Spleen (tissue), 11 donors: ENCODE measurements around the gene TPH1. TPM values are rescaled to one million over a fixed set of nuclear protein-coding genes. Genes with fewer than 3 reads are reported as not detected.

ENCODE experiments used
- DNase-seq: peaks from one replicate; pipeline ENCODE4 v3.0.0-alpha.2; 2020
- H3K27ac ChIP-seq, 8 donors: fragments of 200-600 bp; sonication (generic) in 7 of 8; 1 replicate in 4 of 8; 2 replicates in 4 of 8; pipeline versions ENCODE4 v1.5.0 to v1.8.0; 2016 to 2021; ENCODE audit warnings: inconsistent platforms in 4 of 8, mild to moderate bottlenecking in 4 of 8, moderate library complexity in 1 of 8
- H3K27me3 ChIP-seq, 7 donors: fragments of 200-600 bp; sonication (generic) in 6 of 7; replicated peaks in 1 of 7; 1 replicate in 4 of 7; 2 replicates in 3 of 7; pipeline versions ENCODE4 v1.5.0 to v1.8.0; 2016 to 2021; ENCODE audit warnings: inconsistent platforms in 3 of 7, mild to moderate bottlenecking in 1 of 7
- H3K36me3 ChIP-seq, 6 donors: fragments of 200-600 bp; sonication (generic) in 5 of 6; 1 replicate in 4 of 6; 2 replicates in 2 of 6; pipeline versions ENCODE4 v1.5.0 to v1.8.0; 2016 to 2021; ENCODE audit warnings: inconsistent platforms in 2 of 6
- H3K4me1 ChIP-seq, 6 donors: fragments of 200-600 bp; sonication (generic) in 5 of 6; 1 replicate in 3 of 6; 2 replicates in 3 of 6; pipeline versions ENCODE4 v1.5.0 to v1.8.0; 2016 to 2021; ENCODE audit warnings: inconsistent platforms in 3 of 6
- H3K4me3 ChIP-seq, 8 donors: fragments of 200-600 bp; sonication (generic) in 7 of 8; 1 replicate in 4 of 8; 2 replicates in 4 of 8; pipeline versions ENCODE4 v1.5.0 to v1.8.0; 2016 to 2021; ENCODE audit warnings: inconsistent platforms in 4 of 8, mild to moderate bottlenecking in 4 of 8, moderate library complexity in 2 of 8
- H3K9me3 ChIP-seq, 8 donors: fragments of 200-600 bp; sonication (generic) in 7 of 8; 1 replicate in 4 of 8; 2 replicates in 4 of 8; pipeline versions ENCODE4 v1.5.0 to v1.8.0; 2016 to 2021; ENCODE audit warnings: inconsistent platforms in 4 of 8
- CTCF ChIP-seq, 11 experiments: fragments of 200-600 bp in 7 of 11; fragments of 450-650 bp in 4 of 11; sonication (generic) in 4 of 11; IDR thresholded peaks in 8 of 11; conservative IDR thresholded peaks in 3 of 11; 1 replicate in 7 of 11; 2 replicates in 4 of 11; pipeline versions ENCODE4 v1.4.0 to v1.8.0; 2016 to 2021; ENCODE audit warnings: antibody characterized with exemption in 11 of 11, inconsistent platforms in 4 of 11, mild to moderate bottlenecking in 1 of 11
- POLR2A ChIP-seq, 3 donors: fragments of 450-650 bp; IDR thresholded peaks; one replicate each; pipeline ENCODE4 v1.5.1; 2017; ENCODE audit warnings: antibody characterized with exemption in 3 of 3, mild to moderate bottlenecking in 1 of 3
- POLR2AphosphoS5 ChIP-seq, 3 donors: sonication (generic); formaldehyde crosslinking; IDR thresholded peaks; one replicate each; pipeline ENCODE4 v1.5.1; 2017; ENCODE audit warnings: antibody characterized with exemption in 3 of 3
- WGBS, 5 donors: extraction: QIAGEN DNeasy Blood & Tissue Kit in 3 of 5; methylation state at CpG; one replicate each; pipeline versions ENCODE4 v1.1.5 to v1.1.7; 2013 to 2018; 5-methylcytosine and 5-hydroxymethylcytosine counted together
- intact Hi-C: fragments of 100-400 bp; cut with DNase I; formaldehyde crosslinking; loops from one replicate; pipeline ENCODE4 v1.15.0; 2023; ENCODE audit warnings: low total_unique reads
- polyA plus RNA-seq, 3 donors: library from polyadenylated mRNA; stranded (reverse); fragments of 200-250 nt; gene quantifications; one replicate each; pipeline ENCODE4 v1.2.1, GENCODE V29; 2013
- total RNA-seq, 7 donors: library from RNA; depleted of rRNA in 3 of 7; stranded (reverse); fragments of >200 nt in 3 of 7; fragmentation: NEBNext Ultra II Directional in 4 of 7; extraction: Animal tissue kit (Norgen Biotek cat#: 25700) in 4 of 7; gene quantifications; one replicate each; pipeline versions ENCODE4 v1.1.0 to v1.2.1, GENCODE V29; 2016 to 2021
- donor health status: healthy with polysubstance abuse.
- donor health status: DM: no; HTN: no; CAD: no; lungs with moderate emphysema.
- donor health status: DM: no; HTN: no; CAD: no.
- donor health status: Bipolar disorder and iron deficiency.
- donor health status: healthy.
- donor health status: DM: no; HTN: no; CAD: no.
- donor health status: DM: yes; HTN: yes; CAD: no.

Gene TPH1
- total and polyA plus RNA-seq, 10 donors: 0.21 to 1.9 (median 0.88) TPM

GRCh38 chr11:18010977-18011586 is 35.0 kb downstream of the TPH1 start:
- TF ChIP-seq POLR2A (IDR thresholded peaks at IDR 0.05) (no peak), POLR2AphosphoS5 (IDR thresholded peaks at IDR 0.05) (no peak), CTCF (IDR thresholded peaks at IDR 0.05 in 8 of 11, conservative IDR thresholded peaks at IDR 0.05 in 3 of 11) (no peak)
- Histone ChIP-seq H3K27ac (peak overlapping the region in 1 of 8 donors; percentile 92), H3K4me3 (no peak overlapping the region), H3K27me3 (no peaks in the 10 kb centered on the region), H3K36me3 (peaks cover 0 to 18% (median 8%) of the 10 kb centered on the region in 6 donors), H3K9me3 (peaks cover 0 to 5% (median 0%) of the 10 kb centered on the region in 8 donors), H3K4me1 (peaks cover 0 to 26% (median 16%) of the 10 kb centered on the region in 6 donors)
- DNase-seq: no peak
- intact Hi-C loops: loop anchor here (5.0 kb wide), 1 partner anchor 96 kb away; the partner anchor contains the start of gene SAAL1
- WGBS, 5 donors: 89 to 93% (median 92%) methylated on average over 10 of the region's 10 CpGs

- no peak for TF ChIP-seq POLR2AphosphoS5 (IDR thresholded peaks at IDR 0.05)
- TF ChIP-seq CTCF (IDR thresholded peaks at IDR 0.05 in 8 of 11, conservative IDR thresholded peaks at IDR 0.05 in 3 of 11): no peak
- TF ChIP-seq POLR2A (IDR thresholded peaks at IDR 0.05): no peak
- intact Hi-C loops: loop anchor here (5.0 kb wide), 1 partner anchor 97 kb away; the partner anchor contains the start of gene SAAL1
- DNase-seq: no peak
- peaks cover 0 to 27% (median 14%) of the 10 kb centered on the region in 6 donors for H3K36me3 ChIP-seq
- no peaks in the 10 kb centered on the region for H3K27me3 ChIP-seq
- no peak overlapping the region for H3K4me3 ChIP-seq
- H3K9me3 ChIP-seq: peaks cover 0 to 5% (median 0%) of the 10 kb centered on the region in 8 donors
- H3K27ac ChIP-seq: peak overlapping the region in 1 of 8 donors; percentile 29
- H3K4me1 ChIP-seq: peaks cover 0 to 26% (median 16%) of the 10 kb centered on the region in 6 donors
These were observed 35.9 kb downstream of the TPH1 start for GRCh38 chr11:18010121-18010670.

- TF ChIP-seq CTCF (IDR thresholded peaks at IDR 0.05 in 8 of 11, conservative IDR thresholded peaks at IDR 0.05 in 3 of 11) (no peak), POLR2A (IDR thresholded peaks at IDR 0.05) (no peak), POLR2AphosphoS5 (IDR thresholded peaks at IDR 0.05) (no peak)
- Histone ChIP-seq H3K27ac (no peak overlapping the region), H3K36me3 (peaks cover 3 to 73% (median 46%) of the 10 kb centered on the region in 6 donors), H3K4me3 (no peak overlapping the region), H3K4me1 (no peaks in the 10 kb centered on the region), H3K27me3 (no peaks in the 10 kb centered on the region), H3K9me3 (no peaks in the 10 kb centered on the region)
- intact Hi-C loops: no loop called here
- DNase-seq: no peak
- WGBS, 5 donors: 83 to 92% (median 87%) methylated on average over 4 of the region's 4 CpGs
These were observed 40.5 kb downstream of the TPH1 start for GRCh38 chr11:18005376-18006129.

GRCh38 chr11:18001191-18001590 is 44.9 kb downstream of the TPH1 start:
- Histone ChIP-seq H3K27ac (no peak overlapping the region), H3K4me1 (no peaks in the 10 kb centered on the region), H3K4me3 (no peak overlapping the region), H3K36me3 (peaks cover 3 to 99% (median 64%) of the 10 kb centered on the region in 6 donors), H3K9me3 (no peaks in the 10 kb centered on the region), H3K27me3 (no peaks in the 10 kb centered on the region)
- intact Hi-C loops: no loop called here
- WGBS, 5 donors: 77 to 94% (median 89%) methylated on average over 2 of the region's 2 CpGs
- DNase-seq: no peak
- TF ChIP-seq POLR2A (IDR thresholded peaks at IDR 0.05): no peak
- no peak for TF ChIP-seq POLR2AphosphoS5 (IDR thresholded peaks at IDR 0.05)
- no peak for TF ChIP-seq CTCF (IDR thresholded peaks at IDR 0.05 in 8 of 11, conservative IDR thresholded peaks at IDR 0.05 in 3 of 11)
